HL-60 (cell line): Measurements from ENCODE around the gene AURKB.
A peak's percentile ranks its signal among the peaks of the same experiment; 100 is the strongest.

Experiments used
- DNase-seq, 2 experiments: peaks; one replicate each; pipeline ENCODE4 v3.0.0-alpha.2; 2010 to 2020; ENCODE audit warnings: low read depth in 1 of 2, low spot score in 1 of 2
- H3K27ac ChIP-seq: fragments of 250-450 bp; sonication (Bioruptor Pico); replicated peaks from 2 replicates; pipeline ENCODE4 v1.5.1; 2020; ENCODE audit warnings: mild to moderate bottlenecking, moderate library complexity
- H3K27me3 ChIP-seq: fragments of 250-450 bp; sonication (Bioruptor Pico); 2 replicates; pipeline ENCODE4 v1.5.1; 2021; ENCODE audit warnings: mild to moderate bottlenecking, moderate library complexity; ENCODE audit not compliant: insufficient read depth, poor library complexity, severe bottlenecking
- H3K4me3 ChIP-seq: replicated peaks from 2 replicates; pipeline ENCODE4 v1.5.1; 2011; ENCODE audit warnings: mild to moderate bottlenecking, control low read depth, low read length; ENCODE audit not compliant: insufficient read depth
- CTCF ChIP-seq: IDR thresholded peaks from one replicate; pipeline ENCODE4 v1.5.1; 2011; ENCODE audit warnings: low read length, control low read depth, inconsistent platforms; ENCODE audit not compliant: insufficient read depth
- GABPA ChIP-seq: IDR thresholded peaks from 2 replicates; pipeline ENCODE4 v1.6.1; 2012; ENCODE audit warnings: low read depth
- POLR2AphosphoS5 ChIP-seq: IDR thresholded peaks from 2 replicates; pipeline ENCODE4 v1.6.1; 2012; ENCODE audit warnings: low read depth
- REST ChIP-seq: IDR thresholded peaks from 2 replicates; pipeline ENCODE4 v1.6.1; 2012; ENCODE audit warnings: low read depth; ENCODE audit not compliant: insufficient replicate concordance
- SPI1 ChIP-seq: IDR thresholded peaks from 2 replicates; pipeline ENCODE4 v1.6.1; 2012; ENCODE audit warnings: low read depth, mild to moderate bottlenecking, borderline replicate concordance

The AURKB gene

DNA sequence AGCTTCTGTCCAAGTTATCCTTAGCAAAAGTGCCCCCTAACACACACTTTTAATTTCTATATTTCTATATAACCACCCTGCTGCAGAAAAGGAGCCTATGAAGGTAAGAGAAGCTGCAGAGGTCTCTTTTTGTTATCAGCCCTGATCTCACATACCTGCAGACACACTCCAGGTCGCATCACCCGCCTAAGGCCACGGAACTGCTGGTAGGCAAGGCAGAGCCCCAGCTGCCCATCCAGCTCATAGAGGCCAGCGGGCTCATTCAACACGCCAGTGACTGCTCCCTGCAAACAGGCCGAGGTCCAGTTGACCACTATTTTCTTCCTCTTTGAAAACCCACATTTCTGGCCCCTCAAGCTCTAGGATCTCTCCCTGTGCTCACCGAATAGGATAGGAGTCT is 25.3 kb upstream of the AURKB start:
- no peak for DNase-seq
- no peaks in the 10 kb centered on the region for H3K27me3 ChIP-seq
- no peak for TF ChIP-seq CTCF
- no peak for TF ChIP-seq POLR2AphosphoS5
- no peak for TF ChIP-seq GABPA
- TF ChIP-seq SPI1, result no peak
- H3K4me3 ChIP-seq, result no peak overlapping the region
- H3K27ac ChIP-seq, result no peak overlapping the region

GRCh38 chr17:8234361-8235270 is 24.2 kb upstream of the AURKB start:
- Histone ChIP-seq H3K27ac (no peak overlapping the region), H3K4me3 (no peak overlapping the region), H3K27me3 (no peaks in the 10 kb centered on the region)
- no peak for DNase-seq
- no peak for TF ChIP-seq POLR2AphosphoS5
- no peak for TF ChIP-seq CTCF
- no peak for TF ChIP-seq REST
- no peak for TF ChIP-seq GABPA
- TF ChIP-seq SPI1, result no peak

- Histone ChIP-seq H3K27me3 (no peaks in the 10 kb centered on the region), H3K27ac (no peak overlapping the region), H3K4me3 (no peak overlapping the region)
- no peak for DNase-seq
- no peak for TF ChIP-seq POLR2AphosphoS5
- no peak for TF ChIP-seq REST
- TF ChIP-seq SPI1, result no peak
- TF ChIP-seq GABPA, result no peak
These were observed 21.3 kb upstream of the AURKB start for GRCh38 chr17:8231701-8232100.

DNA sequence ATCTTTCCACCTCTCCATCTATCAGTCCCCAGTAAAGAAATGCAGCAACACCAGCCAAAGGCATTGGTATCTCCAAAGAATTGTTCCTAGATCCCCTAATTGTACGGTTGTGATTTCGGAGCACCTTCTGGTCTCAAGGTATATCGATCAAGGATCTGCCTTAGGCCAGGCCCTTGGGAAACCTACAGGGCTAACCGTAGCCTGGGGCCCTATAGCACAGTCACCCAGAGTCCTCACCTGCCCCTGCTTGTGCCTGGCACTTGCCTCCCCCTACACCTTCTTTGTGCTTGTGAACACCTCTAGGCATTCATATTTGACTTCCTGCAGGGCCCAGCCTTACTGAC is 16.8 kb upstream of the AURKB start:
- no peak for DNase-seq
- H3K4me3 ChIP-seq, result peak overlapping the region; percentile 27
- peak overlapping the region; percentile 72 for H3K27ac ChIP-seq
- no peaks in the 10 kb centered on the region for H3K27me3 ChIP-seq
- TF ChIP-seq SPI1, result no peak
- no peak for TF ChIP-seq CTCF
- no peak for TF ChIP-seq REST
- no peak for TF ChIP-seq POLR2AphosphoS5
- no peak for TF ChIP-seq GABPA
